ENCODE data around the gene AUH.

AUH gene

GRCh38 chr9:91186632-91187108, 175.0 kb downstream of the AUH start:
- peak; percentile 13 to 35 for DNase-seq

DNA sequence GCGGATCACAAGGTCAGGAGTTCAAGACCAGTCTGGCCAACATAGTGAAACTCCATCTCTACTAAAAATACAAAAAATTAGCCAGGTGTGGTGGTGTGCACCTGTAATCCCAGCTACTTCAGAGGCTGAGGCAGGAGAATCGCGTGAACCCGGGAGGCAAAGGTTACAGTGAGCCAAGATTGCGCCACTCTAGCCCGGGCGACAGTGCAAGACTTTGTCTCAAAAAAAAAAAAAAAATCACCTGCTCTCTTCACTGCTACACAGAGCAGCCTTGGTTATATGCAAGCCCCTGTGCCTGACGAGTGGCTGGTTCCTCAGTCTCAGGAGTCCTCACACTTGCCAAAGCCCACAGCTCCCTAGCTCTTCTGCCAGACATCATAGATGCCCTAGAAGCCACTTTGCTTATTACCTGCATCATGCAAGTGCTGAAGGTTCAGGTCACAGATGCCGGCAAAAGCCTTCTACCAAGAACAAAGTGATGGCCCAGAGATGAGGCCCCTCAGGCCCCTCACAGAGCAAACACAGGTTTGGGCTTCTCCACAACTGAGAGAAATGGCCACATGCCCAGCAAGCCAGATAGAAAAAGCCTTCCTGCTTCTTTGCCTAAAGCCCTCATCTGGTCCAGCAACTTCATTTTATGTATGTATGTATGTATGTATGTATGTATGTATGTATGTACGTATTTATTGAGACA, 176.4 kb downstream of the AUH start:
- no peak for DNase-seq

DNA sequence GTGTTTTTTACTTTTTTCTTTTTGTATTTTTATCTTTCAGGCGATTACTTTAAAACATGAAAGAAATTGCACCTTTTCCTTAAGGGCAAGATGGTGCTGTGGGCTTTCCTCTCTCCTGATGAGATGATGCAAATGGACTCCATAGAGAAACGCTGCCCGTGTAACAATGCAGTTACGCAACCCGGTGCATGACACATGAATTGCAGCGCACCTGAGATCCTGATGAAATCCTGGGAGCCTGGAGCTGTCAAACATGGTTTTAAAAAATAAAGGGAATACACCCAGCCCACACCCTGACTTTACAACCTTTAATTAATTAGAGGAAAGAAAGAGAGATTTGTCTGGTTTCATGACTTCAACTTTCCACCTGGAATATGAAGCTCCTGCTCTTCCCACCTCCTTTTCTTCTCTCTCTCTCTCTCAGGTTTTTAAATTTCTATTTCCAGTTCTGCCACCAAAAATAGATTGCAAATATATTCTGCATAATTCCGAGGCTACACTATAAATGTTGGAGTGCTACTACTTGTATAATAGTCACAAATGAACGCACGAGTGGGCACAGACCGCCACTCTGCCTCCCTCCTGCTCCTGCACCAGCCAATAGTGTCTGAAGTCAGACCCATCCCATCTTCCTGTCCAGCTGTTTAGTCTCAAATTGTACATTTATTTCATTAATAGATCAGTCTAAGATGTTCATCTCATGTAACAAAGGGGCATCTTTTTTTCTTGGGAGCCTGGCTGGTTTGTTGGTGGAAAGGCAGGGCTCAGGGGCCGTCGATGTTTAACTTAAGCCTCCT, 179.1 kb downstream of the AUH start:
- no peak for DNase-seq

DNA sequence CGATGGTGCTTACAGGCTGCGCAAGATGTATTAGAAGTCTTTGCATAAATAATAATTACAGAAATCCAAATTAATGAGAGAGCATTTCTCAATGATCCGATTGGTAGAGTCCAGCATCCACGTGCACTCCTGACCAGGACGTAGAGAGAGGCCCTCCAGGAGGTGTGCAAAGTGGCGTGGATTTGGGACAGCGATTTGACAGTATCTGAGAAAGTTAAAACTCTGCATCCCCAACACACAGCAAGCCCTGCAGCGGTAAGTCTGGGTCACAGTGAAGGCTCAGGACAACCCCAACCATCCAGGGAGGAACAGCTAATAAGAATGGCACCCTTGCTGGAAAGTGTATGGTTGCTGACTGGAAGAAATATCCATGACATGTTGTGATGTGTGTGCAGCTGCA, 180.2 kb downstream of the AUH start:
- no peak for DNase-seq

GRCh38 chr9:91180930-91181268, 180.8 kb downstream of the AUH start:
- no peak for DNase-seq

DNA sequence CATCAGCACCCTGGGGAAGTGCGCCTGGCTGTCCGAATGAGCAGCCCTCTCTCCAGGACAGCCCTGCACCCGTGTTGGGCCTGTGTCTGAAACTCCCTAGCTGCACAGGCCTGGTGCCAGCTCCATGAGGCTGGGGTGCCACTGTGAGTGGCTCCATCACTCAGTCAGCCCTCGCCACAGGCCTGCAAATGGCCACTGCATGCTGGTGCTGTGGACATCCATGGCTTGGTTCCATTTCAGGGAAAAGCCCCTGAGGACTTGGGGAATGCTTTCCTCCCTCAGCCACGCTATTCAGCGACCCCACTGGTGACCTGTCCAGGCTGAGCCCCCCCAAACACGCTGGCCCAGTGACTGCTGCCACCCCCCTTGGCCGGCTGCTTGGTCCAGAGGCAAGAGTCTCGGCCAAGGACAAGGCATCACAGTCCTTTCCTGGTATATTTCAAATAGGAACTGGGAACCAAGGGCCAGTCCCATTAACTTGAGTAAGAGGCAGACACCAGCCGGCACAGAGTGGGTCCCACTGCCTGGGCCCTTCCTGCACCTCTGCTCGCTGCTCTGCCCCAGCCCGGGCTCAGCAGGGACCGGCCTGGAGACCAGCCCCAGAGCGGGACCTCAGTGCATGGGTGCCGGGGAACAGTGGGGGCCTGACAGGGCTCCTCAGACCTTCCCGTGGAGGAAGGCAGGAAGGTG, 181.3 kb downstream of the AUH start:
- DNase-seq, result no peak

DNA sequence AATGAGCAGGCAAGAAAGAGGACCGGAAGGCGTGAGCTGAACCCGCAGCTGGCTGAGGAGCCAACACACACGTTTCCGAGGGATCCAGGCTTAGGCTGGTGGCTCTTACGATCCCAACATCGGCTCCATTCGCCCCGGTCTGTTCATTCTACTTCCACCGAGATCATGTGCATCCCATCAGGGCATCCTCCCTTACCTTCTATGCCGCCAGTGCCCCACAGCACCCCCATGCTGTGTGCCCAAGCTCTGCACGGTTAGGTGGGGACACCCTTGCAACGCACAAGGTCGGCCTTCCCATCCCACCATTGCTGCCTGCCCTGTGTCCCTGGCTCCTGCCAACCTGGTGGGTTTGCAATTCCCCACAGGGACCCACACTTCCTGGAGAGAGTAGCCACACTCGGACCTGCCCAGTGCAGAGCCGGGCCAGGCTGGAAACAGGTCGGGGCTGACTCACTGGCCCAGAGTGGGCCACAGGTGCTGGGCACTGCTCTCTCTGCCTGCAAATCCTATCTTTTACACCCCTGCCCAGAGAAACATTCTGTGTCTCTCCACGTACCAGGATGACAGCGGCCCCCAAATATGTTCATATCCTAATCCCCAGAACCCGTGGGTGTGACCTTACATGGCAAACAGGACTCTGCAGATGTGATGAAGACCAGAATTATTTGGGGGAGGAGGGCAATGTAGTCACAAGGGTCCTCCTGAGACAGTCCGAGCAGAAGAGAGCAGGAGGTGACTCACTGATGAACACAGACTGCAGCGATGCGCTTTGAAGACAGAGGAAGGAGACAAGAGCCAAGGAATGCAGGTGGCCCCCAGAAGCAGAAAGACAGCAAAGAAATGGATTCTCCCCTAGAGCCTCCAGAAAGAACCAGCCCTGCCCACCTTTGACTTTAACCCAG, 182.2 kb downstream of the AUH start:
- DNase-seq, result no peak

GRCh38 chr9:91178281-91179236, 183.2 kb downstream of the AUH start:
- DNase-seq, result no peak

DNA sequence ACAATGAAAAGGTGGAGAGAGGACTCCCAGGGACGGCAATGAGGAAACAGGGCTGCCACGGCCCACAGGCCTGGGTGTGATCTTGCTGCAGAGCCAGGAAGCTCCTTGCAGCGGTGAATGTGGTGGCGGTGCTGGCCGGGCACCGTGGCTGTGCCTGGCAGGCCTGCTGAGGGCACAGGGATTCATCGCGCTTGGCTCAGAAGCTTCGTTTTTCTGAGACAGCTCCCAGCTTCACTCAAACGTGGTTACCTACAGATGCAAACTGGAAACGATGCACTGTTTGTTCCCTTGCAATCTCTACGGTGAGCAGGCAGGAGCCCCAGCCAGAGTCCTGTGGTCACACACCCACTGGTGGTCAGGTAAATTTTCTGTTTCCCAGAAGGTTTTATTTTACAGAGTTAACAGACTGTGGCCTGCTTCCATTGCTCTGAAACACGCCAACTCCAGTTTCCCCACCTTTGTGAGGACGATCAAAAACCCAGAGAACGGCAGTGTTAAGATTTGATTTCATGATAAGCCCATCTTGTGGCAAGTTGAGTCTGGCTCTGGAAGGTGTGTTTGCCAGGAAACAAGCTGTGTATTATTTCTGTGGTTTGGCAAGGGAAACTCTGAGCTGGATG, 183.9 kb downstream of the AUH start:
- peak in 1 of 2 donors; percentile 43 for DNase-seq

- no peak for DNase-seq
Observed at GRCh38 chr9:91177081-91177480, 184.6 kb downstream of the AUH start.

- DNase-seq, result no peak
Observed at GRCh38 chr9:91176426-91176825, 185.3 kb downstream of the AUH start.

GRCh38 chr9:91174772-91175171, 186.9 kb downstream of the AUH start:
- DNase-seq, result peak in 1 of 2 donors; percentile 36

GRCh38 chr9:91172329-91172728, 189.4 kb downstream of the AUH start:
- DNase-seq, result no peak

DNA sequence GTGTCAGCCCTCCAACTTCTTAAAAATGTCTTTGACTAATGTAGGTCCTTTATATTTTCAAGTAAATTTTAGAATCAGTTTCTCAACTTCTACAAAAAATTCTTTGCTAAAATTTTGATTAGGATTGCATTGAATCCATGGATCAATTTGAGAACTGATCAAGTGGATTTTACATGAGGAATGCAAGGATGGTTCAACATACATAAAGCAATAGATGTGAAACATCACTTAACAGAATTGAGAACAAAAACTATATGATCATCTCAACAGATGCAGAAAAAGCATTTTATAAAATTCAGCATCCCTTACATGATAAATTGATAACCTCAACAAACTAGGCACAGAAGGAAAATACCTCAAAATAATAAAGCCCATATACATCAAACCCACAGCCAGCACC, 190.8 kb downstream of the AUH start:
- DNase-seq, result no peak

GRCh38 chr9:91166796-91167366, 194.8 kb downstream of the AUH start:
- peak in 1 of 2 donors; percentile 18 for DNase-seq

DNA sequence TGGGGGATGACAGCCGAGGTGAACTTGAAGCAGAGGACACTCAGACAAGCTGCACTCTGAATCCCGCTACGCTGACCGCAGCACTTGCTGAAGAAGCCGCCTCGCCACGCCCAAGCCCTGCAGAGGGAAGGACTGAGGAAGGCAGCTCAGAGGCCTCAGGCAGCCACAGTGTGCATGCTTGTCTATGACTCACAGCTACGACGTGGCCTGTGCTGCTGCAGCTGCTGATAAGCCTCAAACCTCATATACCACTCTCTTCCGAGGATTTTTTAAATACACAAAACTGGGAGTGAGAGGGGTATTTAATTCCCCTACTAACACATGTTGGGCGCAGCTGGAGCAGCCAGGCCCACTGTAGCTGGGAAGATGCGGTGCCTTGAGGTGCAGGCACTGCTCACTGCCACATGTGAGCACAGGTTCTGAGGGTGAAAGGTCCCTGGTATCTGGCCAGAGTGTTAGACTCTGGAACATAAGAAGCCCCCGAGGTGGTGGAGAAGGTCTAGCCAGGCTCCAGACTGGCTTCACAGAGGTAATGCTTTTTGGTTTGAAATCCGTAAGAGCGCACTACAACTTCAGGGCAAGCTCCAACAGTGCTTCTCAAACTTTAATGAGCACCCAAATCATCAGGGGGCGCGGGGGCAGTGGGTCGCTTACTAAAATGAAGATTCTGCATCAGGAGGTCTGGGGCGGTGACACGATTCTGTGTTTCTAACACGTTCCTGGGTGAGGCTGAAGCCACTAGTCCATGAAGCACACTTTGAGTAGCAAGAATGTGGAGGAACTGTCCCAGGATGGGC, 196.8 kb downstream of the AUH start:
- DNase-seq, result peak; percentile 86 to 88

All from inflammatory macrophage (primary cell).